Articular chondrocyte of knee joint (primary cell): ENCODE results near the gene ZDHHC1. TPM values are rescaled to one million over a fixed set of nuclear protein-coding genes. Genes with fewer than 3 reads are reported as not detected.

ENCODE experiments used
- small RNA-seq: library from RNA; depleted of rRNA; stranded (forward); fragments of <200 nt; gene quantifications from one replicate; pipeline ENCODE3, GENCODE V24; 2012
- total RNA-seq: library from RNA; depleted of rRNA; stranded (reverse); fragments of >200 nt; gene quantifications from 2 replicates; pipeline ENCODE4 v1.2.3, GENCODE V29; 2012

ZDHHC1 gene
- 7.5 and 9.1 TPM in 2 replicates for total RNA-seq

GRCh38 chr16:67415872-67416793 lies at the start of gene ZDHHC1:
Gene ZDHHC1 (minus strand): TSS chr16:67416477. CDS start chr16:67407775, 8,702 bp downstream.

GRCh38 chr16:67430977-67431774 lies 14.9 kb upstream of the ZDHHC1 start, which contains the start of gene HSD11B2:
Gene HSD11B2 (plus strand): TSS chr16:67431121. CDS start chr16:67431249, 128 bp downstream.

GRCh38 chr16:67393111-67393787 lies 23.0 kb downstream of the ZDHHC1 start, which contains the start of gene TPPP3:
Gene TPPP3 (minus strand): TSS chr16:67393498. CDS start chr16:67391111, 2,387 bp downstream.

Small RNA genes within 50 kb of the gene (small RNA-seq; reads per million reads assigned to genes)
- gene RNU1-123P, result not detected

Other genes with a start within 250 kb of the ZDHHC1 start
- gene NOL3, start 245.9 kb downstream of the ZDHHC1 start, total RNA-seq, result 14.6 and 14.9 TPM in 2 replicates
- gene MATCAP1, start 232.5 kb downstream of the ZDHHC1 start, total RNA-seq, result 3.7 and 4.2 TPM in 2 replicates
- not detected in 2 replicates for gene EXOC3L1, start 226.3 kb downstream of the ZDHHC1 start, total RNA-seq
- 38.9 and 43.9 TPM in 2 replicates for gene E2F4, start 224.3 kb downstream of the ZDHHC1 start, total RNA-seq
- gene ELMO3, start 217.3 kb downstream of the ZDHHC1 start, total RNA-seq, result 0.11 and 0.13 TPM in 2 replicates
- gene TMEM208, start 189.3 kb downstream of the ZDHHC1 start, total RNA-seq, result 28.1 and 35.4 TPM in 2 replicates
- gene FHOD1, start 169.0 kb downstream of the ZDHHC1 start, total RNA-seq, result 7.8 and 9.0 TPM in 2 replicates
- 0.86 and 1.0 TPM in 2 replicates for gene SLC9A5, start 167.5 kb downstream of the ZDHHC1 start, total RNA-seq
- 18.0 and 19.1 TPM in 2 replicates for gene PLEKHG4, start 136.9 kb downstream of the ZDHHC1 start, total RNA-seq
- gene KCTD19, start 89.7 kb downstream of the ZDHHC1 start, total RNA-seq, result 0.11 TPM in 1 of 2 replicates, not detected in the other
- 0.43 TPM in 1 of 2 replicates, not detected in the other for gene LRRC36, start 89.7 kb downstream of the ZDHHC1 start, total RNA-seq
- 0.22 and 0.52 TPM in 2 replicates for gene TPPP3, start 23.0 kb downstream of the ZDHHC1 start, total RNA-seq
- 0.11 TPM in 1 of 2 replicates, not detected in the other for gene HSD11B2, start 14.6 kb upstream of the ZDHHC1 start, total RNA-seq
- 86.0 and 99.0 TPM in 2 replicates for gene ATP6V0D1, start 64.7 kb upstream of the ZDHHC1 start, total RNA-seq
- gene AGRP, start 67.1 kb upstream of the ZDHHC1 start, total RNA-seq, result not detected in 2 replicates
- gene RIPOR1, start 112.4 kb upstream of the ZDHHC1 start, total RNA-seq, result 25.7 and 26.1 TPM in 2 replicates
- 29.7 and 30.7 TPM in 2 replicates for gene CTCF, start 146.0 kb upstream of the ZDHHC1 start, total RNA-seq
- 0.11 and 0.13 TPM in 2 replicates for gene CARMIL2, start 228.7 kb upstream of the ZDHHC1 start, total RNA-seq
- 13.2 and 15.8 TPM in 2 replicates for gene ACD, start 243.8 kb upstream of the ZDHHC1 start, total RNA-seq
- 0.78 and 0.86 TPM in 2 replicates for gene PARD6A, start 244.5 kb upstream of the ZDHHC1 start, total RNA-seq